ENCODE data around the gene ZNF775. TPM values are rescaled to one million over a fixed set of nuclear protein-coding genes. Genes with fewer than 3 reads are reported as not detected.
A peak's percentile ranks its signal among the peaks of the same experiment; 100 is the strongest.

The ZNF775 gene
- total RNA-seq, 1 donor from 2014 or later: 4.6 TPM

DNA sequence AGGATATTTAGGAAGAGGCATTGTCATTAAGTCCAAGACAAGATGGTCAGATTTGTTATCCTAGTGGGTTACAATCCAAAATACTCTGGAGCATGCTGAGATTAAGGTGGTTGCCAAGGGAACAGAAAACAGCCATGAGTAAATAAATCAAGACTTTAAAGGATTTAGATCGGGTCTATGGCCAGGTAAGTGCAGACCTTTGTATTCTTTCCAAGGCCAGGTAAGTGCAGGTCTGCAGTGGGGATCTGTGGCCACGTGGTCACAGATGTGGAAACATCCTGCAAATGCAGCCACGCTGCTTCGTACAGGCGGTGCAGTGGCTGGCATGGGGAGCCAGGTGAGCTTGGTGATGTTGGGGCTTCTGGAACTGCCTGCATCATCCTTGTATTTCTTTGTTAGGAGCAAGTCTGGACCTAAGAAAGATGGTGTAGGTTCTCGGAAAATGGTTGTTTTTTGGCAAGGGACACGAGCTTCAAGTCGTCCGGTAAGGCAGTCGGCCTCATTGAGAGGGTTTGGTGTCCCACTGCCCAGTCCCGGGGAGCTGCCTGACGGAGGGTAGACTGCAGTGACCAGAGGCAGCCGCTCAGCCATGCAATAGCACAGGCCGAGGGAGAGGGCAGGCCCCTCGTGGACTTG, 21.8 kb downstream of the ZNF775 start:
- no peak for DNase-seq (ENCODE audit: low spot score)

DNA sequence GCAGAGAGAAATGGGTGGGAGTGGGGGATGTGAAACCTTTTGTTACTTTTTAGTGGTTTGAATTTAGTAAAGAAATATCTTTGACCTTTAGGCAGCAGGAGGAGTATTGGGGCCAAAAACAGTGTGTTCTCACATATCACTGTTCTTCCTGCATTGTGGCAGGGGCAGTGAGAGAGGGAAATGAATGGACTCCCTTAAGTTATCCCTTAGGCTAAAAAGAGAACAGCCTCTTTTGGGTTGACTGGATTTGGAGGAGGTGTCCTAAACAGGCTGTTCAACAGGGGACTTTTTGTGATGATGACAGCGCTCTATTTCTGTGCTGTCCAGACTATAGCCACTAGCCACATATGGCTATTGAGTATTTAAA, 22.3 kb downstream of the ZNF775 start:
- no peak for DNase-seq (ENCODE audit: low spot score)

DNA sequence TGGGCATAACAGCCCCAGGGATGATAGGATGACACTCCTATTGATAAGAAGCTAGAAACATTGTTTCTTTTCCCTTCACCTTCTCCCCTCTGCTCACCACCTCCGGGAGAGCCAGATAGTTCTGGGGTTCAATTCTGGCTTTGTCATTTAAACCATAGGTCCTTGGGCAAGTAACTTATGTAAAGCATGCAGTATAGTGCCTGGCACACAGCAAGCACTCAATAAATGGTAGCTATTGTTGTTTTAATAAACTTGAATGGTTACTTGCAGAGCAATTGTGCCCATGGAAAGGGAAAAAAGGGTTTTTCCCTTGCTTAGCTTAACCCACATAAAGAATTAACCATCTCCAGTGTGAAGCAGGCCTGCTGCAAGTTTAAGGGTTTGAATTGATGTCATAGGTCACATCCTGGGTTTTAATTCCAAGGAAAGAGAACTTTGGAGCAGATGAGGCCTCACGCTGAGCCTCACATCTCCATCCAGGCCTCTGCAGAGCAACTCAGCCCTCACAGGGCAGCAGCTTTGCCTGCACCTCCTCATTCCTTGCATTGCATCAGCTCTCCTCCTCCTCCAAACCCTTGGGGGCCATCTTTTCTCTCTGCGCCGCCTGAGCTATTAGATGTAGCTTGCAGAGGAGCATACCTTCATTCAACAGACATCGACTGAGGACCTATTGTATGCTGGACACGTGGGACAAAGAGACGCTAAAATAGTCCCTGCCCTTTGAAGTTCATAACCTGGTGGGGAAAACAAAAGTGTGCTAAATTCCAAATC, 22.9 kb downstream of the ZNF775 start:
- no peak for DNase-seq (ENCODE audit: low spot score)

DNA sequence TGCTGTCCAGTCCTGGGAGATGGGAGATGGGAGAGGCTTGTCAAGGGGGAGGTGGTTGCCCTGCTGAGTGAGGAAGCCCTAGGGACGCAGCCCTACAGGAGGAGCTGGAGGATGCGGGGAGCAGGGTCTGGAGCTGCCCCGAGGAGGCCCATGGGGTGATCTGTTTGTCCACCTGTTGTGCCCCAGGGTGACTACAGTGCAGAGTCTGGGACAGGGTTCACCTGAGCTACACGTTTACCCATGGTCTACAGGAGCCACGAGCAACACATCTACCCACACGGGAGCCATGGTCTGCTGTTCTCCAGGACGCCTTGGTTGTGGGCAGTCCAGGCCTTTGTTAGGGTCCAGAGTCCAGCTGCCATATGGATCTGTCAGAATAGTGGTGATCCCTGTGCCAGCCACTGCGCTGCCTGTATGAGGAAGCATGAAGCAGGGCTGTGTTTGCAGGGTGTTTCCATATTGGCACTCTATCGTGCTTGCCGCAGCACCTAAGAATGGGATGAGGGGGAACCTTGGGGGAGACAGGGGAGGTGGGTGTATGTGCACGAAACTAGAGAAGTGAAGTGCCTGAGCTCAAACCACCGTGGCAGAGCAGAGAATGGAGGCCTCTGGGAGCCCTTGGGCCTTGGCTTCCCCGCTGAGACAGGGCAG, 23.7 kb downstream of the ZNF775 start:
- no peak for DNase-seq (ENCODE audit: low spot score)

DNA sequence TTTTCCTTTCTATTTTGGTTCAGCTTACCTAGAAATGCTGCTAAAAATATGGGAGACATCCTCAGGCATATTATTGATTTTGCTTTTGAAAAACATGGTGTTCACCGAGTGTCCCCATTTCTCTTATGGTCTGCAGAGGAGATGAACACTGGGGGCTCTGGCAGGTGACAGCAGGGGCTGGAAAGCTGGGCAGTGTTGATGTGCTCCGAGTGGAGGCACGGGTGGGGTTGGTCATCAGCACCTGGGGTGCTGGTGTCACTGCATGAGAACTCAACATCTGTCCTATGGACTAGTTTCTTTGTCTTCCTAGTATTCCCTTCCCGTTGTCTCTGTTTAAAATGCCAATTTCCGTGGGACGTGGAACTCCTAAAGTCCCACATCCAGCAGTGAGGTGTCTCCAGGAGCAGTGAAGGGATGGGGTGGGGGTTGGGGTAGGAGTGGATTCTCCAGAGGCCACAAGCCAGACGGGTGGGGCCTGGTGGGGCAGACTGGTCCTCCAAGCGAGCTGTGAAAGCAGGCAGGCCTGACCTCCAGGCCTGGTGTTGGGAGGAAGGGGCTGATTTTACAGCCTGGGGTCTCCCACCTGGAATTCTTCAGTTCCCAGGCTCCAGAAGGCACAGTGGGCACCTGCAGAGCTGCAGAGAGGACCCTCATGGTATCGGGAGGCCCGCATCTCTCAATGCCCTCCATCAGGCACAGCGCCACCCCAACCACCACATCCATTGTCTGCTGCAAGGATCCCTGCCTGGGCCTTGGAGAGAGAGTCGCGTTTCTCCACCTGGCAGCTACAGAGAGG, 24.4 kb downstream of the ZNF775 start:
- DNase-seq (ENCODE audit: low spot score): no peak

DNA sequence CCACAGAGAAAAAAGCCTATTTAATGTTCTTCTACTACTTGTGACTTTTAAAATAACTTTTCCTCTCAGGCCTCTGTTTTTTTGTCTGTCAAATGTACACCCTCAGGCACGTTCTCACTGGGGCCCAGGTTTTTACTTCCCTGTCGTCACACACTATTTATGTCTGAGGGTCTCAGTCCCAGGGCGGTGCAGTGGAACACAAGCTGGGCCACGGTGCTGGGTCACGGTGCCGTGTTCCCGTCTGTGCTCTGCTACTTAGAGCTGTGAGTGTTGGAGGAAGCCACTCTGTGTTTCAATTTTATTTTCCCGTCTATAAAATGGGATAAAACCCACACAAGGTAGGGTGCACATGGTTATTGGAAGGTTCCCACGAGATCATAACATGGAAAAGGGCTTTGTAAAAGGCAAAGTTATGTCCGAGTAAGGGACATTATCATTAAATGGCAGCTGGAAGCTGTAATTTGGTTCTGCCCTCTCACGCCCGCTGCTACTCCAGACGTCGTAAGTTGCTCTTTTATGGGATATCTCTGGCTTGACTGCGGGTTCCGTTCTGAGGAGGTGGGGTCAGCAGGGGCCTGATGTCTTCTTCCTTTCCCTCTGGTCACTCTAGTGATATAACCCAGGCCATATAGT, 25.2 kb downstream of the ZNF775 start:
- DNase-seq (ENCODE audit: low spot score): no peak

DNA sequence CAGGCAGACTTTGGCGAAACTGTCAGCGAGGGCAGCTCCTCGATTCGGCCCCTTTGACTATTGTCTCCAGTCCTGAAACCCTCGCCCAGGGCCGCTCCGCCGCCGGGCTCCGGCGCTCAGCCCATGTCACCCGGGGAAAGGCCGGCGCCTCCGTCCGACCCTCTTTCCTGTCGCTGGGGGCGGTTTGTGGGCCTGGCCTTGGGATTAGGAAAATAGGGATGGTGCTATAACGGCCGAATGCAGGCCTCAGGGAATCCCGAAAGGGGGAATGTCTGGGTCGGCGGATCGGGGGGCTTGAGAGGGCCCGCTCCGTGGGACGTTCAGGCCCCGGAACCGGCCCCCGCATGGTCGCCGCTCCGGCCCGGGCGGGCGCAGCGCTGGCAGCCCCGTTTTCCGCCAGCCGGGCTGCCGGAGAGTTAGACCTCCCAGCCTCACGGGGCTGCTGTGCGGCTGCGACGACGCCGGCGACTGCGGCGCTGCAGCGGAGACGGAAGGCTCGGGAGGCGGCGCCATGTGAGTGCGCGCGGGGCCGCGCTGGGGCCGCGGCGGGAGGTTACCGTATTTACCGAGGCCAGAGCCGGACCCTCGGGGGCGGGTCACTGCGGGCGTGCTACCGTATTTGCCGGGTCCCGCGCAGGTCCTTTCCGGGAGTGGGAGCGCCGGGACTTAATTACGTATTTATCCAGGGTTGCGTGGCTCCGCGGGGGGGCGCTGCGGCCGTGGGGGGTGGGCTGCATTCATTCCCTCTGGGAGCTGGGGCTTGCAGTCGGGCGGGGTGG, 25.9 kb downstream of the ZNF775 start:
- peak; percentile 91 for DNase-seq (ENCODE audit: low spot score)

DNA sequence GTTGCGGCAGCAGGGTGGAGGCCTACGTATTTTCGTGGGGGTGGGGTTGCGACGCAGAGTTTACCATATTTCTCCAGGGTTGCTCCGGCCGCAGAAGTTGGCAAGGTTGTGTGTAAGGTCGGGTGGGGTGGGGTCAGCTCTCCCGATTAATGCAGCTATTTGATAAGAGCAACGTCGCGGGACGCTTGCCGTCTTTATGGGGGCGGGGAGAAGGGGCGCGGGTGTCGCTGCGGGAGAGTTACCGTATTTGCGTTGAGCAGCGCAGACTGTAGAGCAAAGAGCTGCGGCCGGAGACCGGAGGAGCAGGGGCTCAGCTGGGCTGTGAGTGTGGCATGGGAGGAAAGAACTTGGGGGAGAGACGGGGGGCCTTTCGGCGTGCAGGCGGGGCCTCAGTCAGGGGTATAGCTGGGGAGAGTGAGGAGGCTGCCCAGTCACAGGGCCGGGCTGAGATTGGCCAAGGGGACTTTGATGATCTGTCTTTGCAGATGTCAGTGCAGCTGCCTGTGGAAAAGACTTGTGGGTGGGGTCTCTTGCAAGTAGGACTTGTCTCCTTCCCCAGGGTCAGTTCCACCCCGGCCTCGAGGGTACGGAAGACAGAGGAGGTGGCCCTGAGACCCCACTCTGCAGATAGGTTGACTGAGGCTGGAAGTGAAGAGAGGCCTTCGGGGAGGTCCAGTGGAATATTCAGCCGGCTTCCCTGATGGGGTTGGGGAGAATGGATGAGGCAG, 26.6 kb downstream of the ZNF775 start:
- DNase-seq (ENCODE audit: low spot score): peak; percentile 62

DNA sequence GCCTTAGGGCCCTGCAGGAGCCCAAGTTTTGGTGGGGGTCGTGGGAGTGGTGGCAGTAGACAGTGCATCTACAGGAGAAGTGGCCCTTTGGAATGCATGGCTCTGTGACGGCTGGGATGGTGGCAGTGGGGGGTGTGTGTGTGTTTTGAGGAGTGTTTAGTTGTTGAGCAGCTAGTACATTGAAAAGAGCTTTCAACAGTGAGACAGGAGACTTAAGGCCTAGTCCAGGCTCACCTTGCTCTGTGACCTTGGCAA, 27.1 kb downstream of the ZNF775 start:
- no peak for DNase-seq (ENCODE audit: low spot score)

DNA sequence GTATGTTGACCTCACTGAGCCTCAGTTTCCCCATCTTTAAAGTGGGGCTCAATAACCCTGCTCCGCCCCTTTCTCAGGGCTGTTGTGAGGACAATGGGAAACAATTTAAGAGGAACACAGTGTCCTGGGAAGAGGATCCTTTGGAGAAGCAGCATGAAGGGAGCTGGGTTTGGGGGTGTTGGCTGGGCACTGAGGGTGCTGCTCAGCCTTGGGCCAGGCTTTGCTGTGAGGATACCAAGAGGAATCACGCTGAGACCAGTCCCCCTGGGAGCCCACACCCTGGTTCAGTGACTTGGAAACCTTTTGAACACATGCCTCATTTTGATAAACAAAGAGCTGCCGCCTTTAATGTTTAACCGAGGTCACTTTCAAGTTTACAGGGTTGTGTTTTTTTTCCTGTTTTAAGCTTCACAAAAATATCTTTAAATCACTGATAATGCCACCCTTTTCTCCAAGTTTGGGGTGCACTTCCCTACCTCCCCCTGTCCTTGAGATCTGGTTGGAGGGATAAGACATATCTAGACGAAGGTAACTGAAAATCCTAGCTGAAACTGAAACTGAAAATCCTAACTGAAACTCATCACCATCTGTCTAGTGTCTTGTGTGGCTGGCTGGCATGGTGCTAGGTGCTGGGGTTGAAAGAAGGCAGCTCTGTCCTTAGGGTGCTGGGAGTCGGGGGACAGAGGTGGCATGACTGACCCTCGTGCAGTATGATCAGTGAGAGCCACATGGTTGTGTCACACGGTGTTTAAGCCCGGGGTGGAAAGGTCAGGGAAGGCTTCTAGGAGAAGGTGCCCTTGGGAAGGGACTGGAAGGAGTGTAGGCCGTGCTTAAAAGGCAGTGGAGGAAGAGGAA, 27.7 kb downstream of the ZNF775 start:
- DNase-seq (ENCODE audit: low spot score): no peak

DNA sequence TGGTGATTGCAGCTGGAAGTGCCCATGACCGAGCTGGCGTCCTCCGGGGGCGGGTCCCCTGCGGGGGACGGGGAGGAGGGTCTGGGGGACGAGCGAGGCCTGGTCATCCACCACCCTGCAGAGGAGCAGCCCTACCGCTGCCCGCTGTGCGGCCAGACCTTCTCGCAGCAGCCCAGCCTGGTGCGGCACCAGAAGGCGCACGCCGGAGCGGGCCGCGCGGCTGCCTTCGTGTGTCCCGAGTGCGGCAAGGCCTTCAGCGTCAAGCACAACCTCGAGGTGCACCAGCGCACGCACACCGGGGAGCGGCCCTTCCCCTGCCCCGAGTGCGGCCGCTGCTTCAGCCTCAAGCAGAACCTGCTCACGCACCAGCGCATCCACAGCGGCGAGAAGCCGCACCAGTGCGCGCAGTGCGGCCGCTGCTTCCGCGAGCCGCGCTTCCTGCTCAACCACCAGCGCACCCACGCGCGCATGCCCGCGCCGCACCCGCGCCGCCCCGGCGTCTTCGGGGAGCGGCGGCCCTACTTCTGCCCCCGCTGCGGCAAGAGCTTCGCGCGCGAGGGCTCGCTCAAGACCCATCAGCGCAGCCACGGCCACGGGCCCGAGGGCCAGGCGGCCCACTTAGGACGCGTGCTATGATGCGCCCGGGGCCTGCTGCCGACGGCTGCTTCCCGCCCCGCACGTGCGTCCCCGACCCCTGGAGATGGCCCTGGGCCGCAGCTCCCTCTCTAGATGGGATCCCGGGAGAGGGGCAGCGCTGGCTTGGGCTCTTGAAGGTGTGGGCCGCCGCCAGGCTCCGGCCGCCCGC, 28.7 kb downstream of the ZNF775 start:
- DNase-seq (ENCODE audit: low spot score): no peak

DNA sequence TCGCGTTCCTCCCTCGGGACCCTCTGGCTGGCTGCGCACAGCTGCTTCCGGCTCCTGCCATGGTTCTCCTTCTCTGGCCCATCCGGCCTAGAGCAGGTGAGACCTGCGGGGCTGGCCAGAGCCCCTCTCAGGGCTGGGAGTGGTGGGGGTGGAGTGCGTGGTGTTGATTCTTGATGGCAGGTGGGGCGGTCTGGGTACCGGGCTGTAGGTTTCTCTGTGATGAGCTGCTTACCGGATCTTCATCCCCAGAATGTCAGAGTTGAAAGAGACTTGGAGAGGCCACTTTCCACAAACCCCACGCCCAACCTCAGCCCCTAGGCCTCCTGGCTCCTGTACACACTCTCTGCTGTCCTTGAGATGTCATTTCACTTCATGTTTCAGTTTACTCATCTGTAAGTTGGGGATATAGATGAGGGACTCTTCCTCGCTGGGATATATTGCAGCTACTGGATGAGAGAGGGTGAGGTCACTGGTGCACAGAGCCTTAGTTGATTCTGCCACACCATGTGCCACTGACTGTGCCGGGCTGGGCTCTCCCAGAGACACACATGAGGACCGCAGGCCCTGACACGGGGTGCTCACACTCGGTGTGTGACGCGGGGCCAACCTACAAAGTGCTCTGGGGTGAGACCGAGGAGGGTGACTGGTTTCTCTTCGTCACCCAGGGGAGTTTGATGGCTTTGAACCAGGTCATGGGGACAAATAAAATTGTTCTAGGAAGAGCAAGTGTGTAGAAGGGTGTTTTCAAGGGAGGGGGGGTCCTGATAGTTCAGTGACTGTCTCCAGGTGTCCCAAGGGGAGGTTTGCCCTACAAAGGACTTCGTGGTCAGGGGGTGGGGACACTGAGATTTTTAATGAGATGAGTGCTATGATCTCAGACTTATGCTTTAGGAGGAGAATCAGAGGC, 29.5 kb downstream of the ZNF775 start:
- DNase-seq (ENCODE audit: low spot score): no peak

DNA sequence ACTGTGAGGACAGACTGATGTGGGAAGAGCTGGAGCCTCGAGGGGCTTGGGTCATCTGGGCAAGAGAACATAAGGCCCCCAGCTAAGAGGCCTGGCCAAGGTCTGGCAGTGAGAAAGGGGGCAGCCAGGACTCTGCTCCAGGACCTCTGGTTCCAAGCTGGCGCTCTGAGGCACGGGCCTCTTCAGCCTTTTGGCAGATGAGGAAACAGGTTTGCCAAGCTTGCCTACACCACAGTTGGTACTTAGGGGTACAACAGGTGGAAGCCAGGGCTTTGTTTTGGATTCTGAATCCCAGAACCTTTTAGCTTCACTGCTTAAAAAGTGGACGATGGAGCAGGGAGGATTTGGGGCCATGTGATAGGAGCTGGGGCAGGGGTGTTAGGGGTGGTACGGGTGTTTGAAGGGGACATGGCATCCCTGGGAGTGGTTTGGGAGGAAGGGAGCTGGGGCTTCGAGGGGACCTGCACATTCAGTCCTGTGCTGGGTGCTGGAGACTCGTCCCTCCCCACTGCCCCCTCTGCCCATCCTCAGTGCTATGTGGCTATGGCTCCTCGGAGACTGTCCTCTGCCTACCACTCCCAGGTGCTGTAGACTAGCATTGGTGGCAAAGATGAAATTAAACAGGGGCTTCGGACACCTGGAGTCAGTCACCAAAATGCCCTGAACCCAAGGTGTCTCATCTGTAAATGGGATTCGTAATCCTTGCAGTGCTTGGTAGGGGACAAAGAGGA, 30.3 kb downstream of the ZNF775 start:
- no peak for DNase-seq (ENCODE audit: low spot score)

DNA sequence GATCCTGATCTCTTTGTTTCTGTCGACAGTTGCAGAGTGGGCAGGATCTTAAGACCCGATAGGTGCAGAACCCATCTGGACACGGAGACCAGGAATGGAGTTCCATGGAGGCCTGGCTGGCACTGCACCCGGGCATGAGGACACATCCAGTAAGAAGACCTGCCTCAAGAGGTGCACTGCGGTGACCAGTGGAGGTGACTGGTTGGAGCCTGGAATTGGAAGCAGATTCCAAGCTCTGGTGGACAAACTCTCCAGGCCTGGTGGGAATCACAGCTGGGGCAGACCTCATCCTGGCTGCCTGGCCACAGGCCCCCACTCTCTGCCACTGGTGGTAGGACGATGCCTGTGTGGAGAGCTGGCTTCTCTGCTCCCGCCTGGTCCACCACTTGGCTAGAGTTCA, 31.0 kb downstream of the ZNF775 start:
- no peak for DNase-seq (ENCODE audit: low spot score)

DNA sequence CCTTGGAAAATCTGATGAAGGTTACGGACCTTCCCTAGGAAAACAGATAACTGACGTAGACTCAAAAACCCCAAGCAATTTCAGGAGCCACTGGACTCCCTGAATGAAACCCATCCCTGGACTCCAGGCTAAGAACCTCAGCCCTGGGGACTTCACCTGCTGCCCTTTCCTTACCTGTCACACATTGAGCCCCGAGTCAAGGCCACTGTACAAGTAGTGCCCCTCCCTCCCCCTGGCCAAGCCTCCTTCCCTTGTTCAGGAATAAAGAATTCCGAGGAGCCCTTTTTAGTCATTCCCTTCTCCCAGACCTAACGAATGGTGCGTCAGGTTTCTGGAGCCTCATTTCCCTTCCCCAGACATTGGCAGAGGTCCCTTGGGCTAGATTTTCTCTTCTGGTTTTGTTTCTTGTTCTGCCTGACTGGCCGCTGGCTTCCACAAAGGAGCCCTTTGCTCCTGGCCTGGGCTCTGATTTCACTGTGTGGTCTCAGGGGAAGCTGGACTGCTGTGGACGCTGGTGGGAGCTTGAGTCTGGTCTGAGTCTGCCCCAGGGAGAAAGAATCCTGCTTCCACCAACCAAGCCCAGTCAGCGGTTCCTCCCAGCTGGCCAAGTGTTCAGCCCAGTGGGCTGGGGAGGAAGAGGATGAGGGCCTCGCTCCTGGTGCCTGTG, 31.7 kb downstream of the ZNF775 start:
- no peak for DNase-seq (ENCODE audit: low spot score)

DNA sequence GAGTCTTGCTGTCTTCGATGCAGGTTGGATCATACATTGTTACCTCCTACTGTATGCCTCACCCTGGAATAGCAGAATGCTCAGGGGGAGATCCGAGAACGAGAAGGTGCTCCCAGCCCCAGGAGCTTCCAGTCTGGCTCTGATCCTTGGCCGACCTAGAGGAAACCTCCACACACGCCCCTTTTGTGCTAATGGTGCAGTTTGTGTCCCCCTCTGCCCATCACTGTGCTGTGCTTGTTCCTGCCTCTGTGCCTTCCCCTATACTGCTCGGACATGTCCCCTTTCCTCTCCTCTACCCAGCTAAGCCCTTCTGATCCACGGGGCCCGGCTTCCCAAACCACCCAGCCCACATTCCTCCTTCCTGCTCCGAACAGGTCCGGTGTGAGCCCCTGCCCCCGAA, 32.5 kb downstream of the ZNF775 start:
- no peak for DNase-seq (ENCODE audit: low spot score)

Measured in umbilical cord (tissue), 2 donors.